IMR-90 (cell line): ENCODE data around the gene SGMS1. TPM values are rescaled to one million over a fixed set of nuclear protein-coding genes. Genes with fewer than 3 reads are reported as not detected.

ENCODE experiments used
- ATAC-seq: fragments of 200-7000 bp; cut with Tn5 transposase; 2 replicates; pipeline ENCODE4 v1.9.1; 2020; ENCODE audit warnings: low read depth, mild to moderate bottlenecking, moderate library complexity
- BruUV-seq: library from RNA; stranded (reverse); fragments of 400-500 nt; replicated peaks from 2 replicates; lab custom pipeline; 2021; lab: Mats Ljungman, UMichigan
- CTCF ChIA-PET: fragments of 300-600 bp; formaldehyde crosslinking; extraction: SDS; loops from one replicate; lab custom pipeline; 2021; ENCODE audit warnings: antibody characterized with exemption; lab: Yijun Ruan, JAX
- POLR2A ChIA-PET: fragments of 300-600 bp; sonication (Branson Sonifier 250); formaldehyde crosslinking; loops from one replicate; lab custom pipeline; 2022; ENCODE audit warnings: antibody characterized with exemption; ENCODE audit not compliant: unreplicated experiment; lab: Charles Lee
- DNase-seq: peaks from one replicate; pipeline ENCODE4 v3.0.0; 2013
- H2AFZ ChIP-seq: replicated peaks from 2 replicates; pipeline ENCODE3; 2013; ENCODE audit warnings: low read length, mild to moderate bottlenecking; ENCODE audit not compliant: poor library complexity
- H2AK5ac ChIP-seq: 2 replicates; pipeline ENCODE4 v1.6.1; 2013; ENCODE audit warnings: low read depth, low read length, inconsistent platforms
- H2AK9ac ChIP-seq: replicated peaks from 2 replicates; pipeline ENCODE3; 2013; ENCODE audit warnings: mild to moderate bottlenecking, low read depth, low read length, moderate library complexity; ENCODE audit not compliant: poor library complexity
- H2BK120ac ChIP-seq: 2 replicates; pipeline ENCODE4 v1.6.1; 2013; ENCODE audit warnings: low read depth, low read length, inconsistent platforms
- H2BK15ac ChIP-seq: 3 replicates; pipeline ENCODE4 v1.6.1; 2013; ENCODE audit warnings: low read depth, low read length, inconsistent platforms
- H2BK20ac ChIP-seq: 2 replicates; pipeline ENCODE4 v1.6.1; 2013; ENCODE audit warnings: low read depth, mild to moderate bottlenecking, inconsistent platforms, low read length, moderate library complexity
- H2BK5ac ChIP-seq: 2 replicates; pipeline ENCODE4 v1.6.1; 2013; ENCODE audit warnings: mild to moderate bottlenecking, low read depth, low read length, inconsistent platforms; ENCODE audit not compliant: poor library complexity, severe bottlenecking
- H3K14ac ChIP-seq: replicated peaks from 2 replicates; pipeline ENCODE4 v1.6.1; 2013; ENCODE audit warnings: low read depth, low read length, inconsistent platforms
- H3K18ac ChIP-seq: 2 replicates; pipeline ENCODE4 v1.6.1; 2013; ENCODE audit warnings: low read depth, low read length, control low read depth
- H3K23ac ChIP-seq: 2 replicates; pipeline ENCODE4 v1.6.1; 2013; ENCODE audit warnings: low read depth, low read length, inconsistent platforms
- H3K27ac ChIP-seq: 2 replicates; pipeline ENCODE4 v1.5.1; 2013; ENCODE audit warnings: mild to moderate bottlenecking, control low read depth, low read length; ENCODE audit not compliant: insufficient read depth
- H3K27me3 ChIP-seq: 2 replicates; pipeline ENCODE4 v1.6.1; 2013; ENCODE audit warnings: low read length; ENCODE audit not compliant: control insufficient read depth, insufficient read depth
- H3K36me3 ChIP-seq: 2 replicates; pipeline ENCODE4 v1.6.1; 2013; ENCODE audit warnings: low read length, mixed read lengths; ENCODE audit not compliant: control insufficient read depth, insufficient read depth
- H3K4ac ChIP-seq: 2 replicates; pipeline ENCODE4 v1.6.1; 2013; ENCODE audit warnings: low read depth, low read length, inconsistent platforms
- H3K4me1 ChIP-seq: 2 replicates; pipeline ENCODE4 v1.6.1; 2013; ENCODE audit warnings: low read length, mixed read lengths; ENCODE audit not compliant: control insufficient read depth, insufficient read depth
- H3K4me2 ChIP-seq: 2 replicates; pipeline ENCODE4 v1.6.1; 2013; ENCODE audit warnings: low read depth, mild to moderate bottlenecking, control low read depth, low read length, moderate library complexity
- H3K4me3 ChIP-seq: 2 replicates; pipeline ENCODE4 v1.5.1; 2013; ENCODE audit warnings: low read depth, mild to moderate bottlenecking, control low read depth, low read length, moderate library complexity; ENCODE audit not compliant: insufficient read depth
- H3K56ac ChIP-seq: 2 replicates; pipeline ENCODE4 v1.6.1; 2013; ENCODE audit warnings: low read length, inconsistent platforms; ENCODE audit not compliant: insufficient read depth; ENCODE audit errors: extremely low read depth
- H3K79me1 ChIP-seq, 2 experiments: 2 replicates each; pipeline ENCODE4 v1.6.1; 2013; ENCODE audit warnings: low read length in 2 of 2, inconsistent platforms in 1 of 2, low read depth in 1 of 2
- H3K9ac ChIP-seq: 2 replicates; pipeline ENCODE4 v1.6.1; 2013; ENCODE audit warnings: low read depth, low read length, control low read depth
- H3K9me1 ChIP-seq: 2 replicates; pipeline ENCODE4 v1.6.1; 2013; ENCODE audit warnings: low read length, inconsistent platforms; ENCODE audit not compliant: insufficient read depth
- H3K9me3 ChIP-seq: 2 replicates; pipeline ENCODE4 v1.6.1; 2013; ENCODE audit warnings: low read length; ENCODE audit not compliant: control insufficient read depth, insufficient read depth
- H4K20me1 ChIP-seq: 2 replicates; pipeline ENCODE4 v1.6.1; 2013; ENCODE audit warnings: low read length, inconsistent platforms; ENCODE audit not compliant: insufficient read depth
- H4K5ac ChIP-seq: 2 replicates; pipeline ENCODE4 v1.6.1; 2013; ENCODE audit warnings: mild to moderate bottlenecking, low read depth, low read length, control low read depth
- H4K8ac ChIP-seq, 2 experiments: 2 replicates each; pipeline ENCODE4 v1.6.1; 2013; ENCODE audit warnings: low read depth in 2 of 2, low read length in 2 of 2, control low read depth in 1 of 2, inconsistent platforms in 1 of 2
- H4K91ac ChIP-seq: 2 replicates; pipeline ENCODE4 v1.6.1; 2013; ENCODE audit warnings: low read depth, low read length, inconsistent platforms; ENCODE audit not compliant: insufficient read depth
- BHLHE40 ChIP-seq: fragments of 150-350 bp; IDR thresholded peaks from 2 replicates; pipeline ENCODE4 v1.6.1; 2016; ENCODE audit warnings: mild to moderate bottlenecking, low read depth, low read length
- CEBPB ChIP-seq: IDR thresholded peaks from 2 replicates; pipeline ENCODE4 v1.6.1; 2012; ENCODE audit warnings: low read depth, low read length, improper control_type of control experiment
- CHD1 ChIP-seq: IDR thresholded peaks from 2 replicates; pipeline ENCODE4 v1.6.1; 2012; ENCODE audit warnings: low read depth, low read length, improper control_type of control experiment
- MAFK ChIP-seq: IDR thresholded peaks from 2 replicates; pipeline ENCODE4 v1.6.1; 2012; ENCODE audit warnings: low read depth, low read length, improper control_type of control experiment
- MAZ ChIP-seq: IDR thresholded peaks from 2 replicates; pipeline ENCODE4 v1.6.1; 2012; ENCODE audit warnings: low read depth, mild to moderate bottlenecking, low read length, improper control_type of control experiment, moderate library complexity, borderline replicate concordance
- MXI1 ChIP-seq: IDR thresholded peaks from 2 replicates; pipeline ENCODE4 v1.6.1; 2012; ENCODE audit warnings: low read depth, mild to moderate bottlenecking, low read length, moderate library complexity, borderline replicate concordance
- POLR2A ChIP-seq: IDR thresholded peaks from 2 replicates; pipeline ENCODE4 v1.6.1; 2012; ENCODE audit warnings: mild to moderate bottlenecking, low read depth, low read length
- RAD21 ChIP-seq: IDR thresholded peaks from 2 replicates; pipeline ENCODE4 v1.6.1; 2012; ENCODE audit warnings: low read length, improper control_type of control experiment
- RCOR1 ChIP-seq: IDR thresholded peaks from 2 replicates; pipeline ENCODE4 v1.6.1; 2012; ENCODE audit warnings: mild to moderate bottlenecking, low read length, improper control_type of control experiment; ENCODE audit not compliant: insufficient replicate concordance
- RFX5 ChIP-seq: IDR thresholded peaks from 2 replicates; pipeline ENCODE4 v1.8.0; 2012; ENCODE audit warnings: low read depth, mild to moderate bottlenecking, low read length, moderate library complexity
- SMC3 ChIP-seq: fragments of 150-350 bp; IDR thresholded peaks from 2 replicates; pipeline ENCODE4 v1.6.1; 2016; ENCODE audit warnings: low read depth, mild to moderate bottlenecking, antibody characterized with exemption, low read length, moderate library complexity
- WGBS, 2 experiments: methylation state at CpG; one replicate each; pipeline versions ENCODE4 v1.1.5 to v1.1.7; 2013; ENCODE audit warnings: missing lambda C conversion rate in 2 of 2; ENCODE audit not compliant: insufficient read length in 1 of 2; ENCODE audit errors: extremely low coverage in 2 of 2; 5-methylcytosine and 5-hydroxymethylcytosine counted together
- dilution Hi-C: fragments of 300-500 bp; cut with HindIII; formaldehyde crosslinking; loops from one replicate; pipeline ENCODE4 v1.14.3; 2018; ENCODE audit warnings: low sequenced_read_pairs; ENCODE audit not compliant: unreplicated experiment
- in situ Hi-C: fragments of 300-500 bp; cut with MboI; formaldehyde crosslinking; loops from 3 replicates; pipeline ENCODE4 v1.14.3; 2019; ENCODE audit warnings: low sequenced_read_pairs, inconsistent platforms, mixed read lengths
- intact Hi-C: fragments of 100-400 bp; cut with micrococcal nuclease; formaldehyde crosslinking; loops from 2 replicates; pipeline ENCODE4 v1.10.0; 2022
- polyA plus RNA-seq, 3 experiments: library from polyadenylated mRNA; depleted of rRNA; stranded (reverse); fragments of >200 nt; gene quantifications; 2 replicates each; pipeline ENCODE4 v1.2.3, GENCODE V29; 2012; ENCODE audit warnings: low replicate concordance in 1 of 3
- total RNA-seq: library from RNA; depleted of rRNA; stranded (reverse); fragments of >200 nt; gene quantifications from 2 replicates; pipeline ENCODE4 v1.2.3, GENCODE V29; 2012
- TF ChIP-seq, protein P1 (sequence below): fragments of 150-350 bp; IDR thresholded peaks from 2 replicates; pipeline ENCODE4 v1.6.1; 2016; ENCODE audit warnings: low read depth, mild to moderate bottlenecking, low read length, moderate library complexity, borderline replicate concordance
- TF ChIP-seq, protein P2 (sequence below): conservative IDR thresholded peaks from 2 replicates; pipeline ENCODE4 v1.5.1; 2012; ENCODE audit warnings: mild to moderate bottlenecking, low read depth, low read length, improper control_type of control experiment
- TF ChIP-seq, protein P3 (sequence below): fragments of 150-350 bp; IDR thresholded peaks from 2 replicates; pipeline ENCODE4 v1.6.1; 2017; ENCODE audit warnings: mild to moderate bottlenecking, antibody characterized with exemption, low read length, low read depth

Gene SGMS1
- total and polyA plus RNA-seq, 2 of the 4 experiments (the other 2 are of a cell fraction) = 9.8 to 30.8 TPM

DNA sequence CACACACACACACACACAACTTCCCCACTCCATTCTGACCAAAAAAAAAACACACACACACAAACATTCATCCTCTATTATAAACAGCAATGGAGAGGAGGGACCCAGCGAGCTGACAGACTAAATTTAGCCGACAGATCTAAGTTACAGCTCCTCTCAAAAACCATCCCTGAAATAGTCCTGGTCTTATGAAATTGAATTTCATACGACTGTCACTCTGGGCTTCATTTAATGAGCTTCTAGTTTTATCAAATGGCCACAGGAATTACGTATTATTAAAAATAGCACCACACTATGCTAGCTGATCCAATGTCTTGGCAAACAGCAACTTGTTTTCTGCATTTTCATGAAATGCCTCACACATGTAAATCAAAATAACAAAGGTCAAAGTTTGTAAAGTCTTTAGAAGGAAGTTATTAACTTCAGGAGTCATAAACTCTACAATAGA, 241.2 kb downstream of the SGMS1 start:
- TF ChIP-seq POLR2A (no peak), BHLHE40 (no peak), CHD1 (no peak), RCOR1 (no peak), SMC3 (no peak), MAZ (no peak), RAD21 (no peak), RFX5 (no peak), MXI1 (no peak), CEBPB (no peak), MAFK (no peak)
- TF ChIP-seq, protein P1, sequence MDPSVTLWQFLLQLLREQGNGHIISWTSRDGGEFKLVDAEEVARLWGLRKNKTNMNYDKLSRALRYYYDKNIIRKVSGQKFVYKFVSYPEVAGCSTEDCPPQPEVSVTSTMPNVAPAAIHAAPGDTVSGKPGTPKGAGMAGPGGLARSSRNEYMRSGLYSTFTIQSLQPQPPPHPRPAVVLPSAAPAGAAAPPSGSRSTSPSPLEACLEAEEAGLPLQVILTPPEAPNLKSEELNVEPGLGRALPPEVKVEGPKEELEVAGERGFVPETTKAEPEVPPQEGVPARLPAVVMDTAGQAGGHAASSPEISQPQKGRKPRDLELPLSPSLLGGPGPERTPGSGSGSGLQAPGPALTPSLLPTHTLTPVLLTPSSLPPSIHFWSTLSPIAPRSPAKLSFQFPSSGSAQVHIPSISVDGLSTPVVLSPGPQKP = no peak
- TF ChIP-seq, protein P2, sequence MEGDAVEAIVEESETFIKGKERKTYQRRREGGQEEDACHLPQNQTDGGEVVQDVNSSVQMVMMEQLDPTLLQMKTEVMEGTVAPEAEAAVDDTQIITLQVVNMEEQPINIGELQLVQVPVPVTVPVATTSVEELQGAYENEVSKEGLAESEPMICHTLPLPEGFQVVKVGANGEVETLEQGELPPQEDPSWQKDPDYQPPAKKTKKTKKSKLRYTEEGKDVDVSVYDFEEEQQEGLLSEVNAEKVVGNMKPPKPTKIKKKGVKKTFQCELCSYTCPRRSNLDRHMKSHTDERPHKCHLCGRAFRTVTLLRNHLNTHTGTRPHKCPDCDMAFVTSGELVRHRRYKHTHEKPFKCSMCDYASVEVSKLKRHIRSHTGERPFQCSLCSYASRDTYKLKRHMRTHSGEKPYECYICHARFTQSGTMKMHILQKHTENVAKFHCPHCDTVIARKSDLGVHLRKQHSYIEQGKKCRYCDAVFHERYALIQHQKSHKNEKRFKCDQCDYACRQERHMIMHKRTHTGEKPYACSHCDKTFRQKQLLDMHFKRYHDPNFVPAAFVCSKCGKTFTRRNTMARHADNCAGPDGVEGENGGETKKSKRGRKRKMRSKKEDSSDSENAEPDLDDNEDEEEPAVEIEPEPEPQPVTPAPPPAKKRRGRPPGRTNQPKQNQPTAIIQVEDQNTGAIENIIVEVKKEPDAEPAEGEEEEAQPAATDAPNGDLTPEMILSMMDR = no peak
- TF ChIP-seq, protein P3, sequence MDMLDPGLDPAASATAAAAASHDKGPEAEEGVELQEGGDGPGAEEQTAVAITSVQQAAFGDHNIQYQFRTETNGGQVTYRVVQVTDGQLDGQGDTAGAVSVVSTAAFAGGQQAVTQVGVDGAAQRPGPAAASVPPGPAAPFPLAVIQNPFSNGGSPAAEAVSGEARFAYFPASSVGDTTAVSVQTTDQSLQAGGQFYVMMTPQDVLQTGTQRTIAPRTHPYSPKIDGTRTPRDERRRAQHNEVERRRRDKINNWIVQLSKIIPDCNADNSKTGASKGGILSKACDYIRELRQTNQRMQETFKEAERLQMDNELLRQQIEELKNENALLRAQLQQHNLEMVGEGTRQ = no peak
- H3K9ac ChIP-seq = no peak overlapping the region
- H3K14ac ChIP-seq = no peak overlapping the region
- no peak overlapping the region for H3K27ac ChIP-seq
- POLR2A ChIA-PET = no interaction called here
- H4K5ac ChIP-seq = no peak overlapping the region
- in situ Hi-C loops (no loop called here), dilution Hi-C loops (no loop called here), intact Hi-C loops (no loop called here)
- peaks cover 8% of the 10 kb centered on the region for H3K4me1 ChIP-seq
- H3K4me3 ChIP-seq = no peak overlapping the region
- H3K4ac ChIP-seq = no peak overlapping the region
- H3K36me3 ChIP-seq = no peaks in the 10 kb centered on the region
- no peak overlapping the region for H2AK9ac ChIP-seq
- H3K27me3 ChIP-seq = no peaks in the 10 kb centered on the region
- H2BK15ac ChIP-seq = no peak overlapping the region
- H3K56ac ChIP-seq = no peak overlapping the region
- peaks cover 19 to 36% of the 10 kb centered on the region in 2 experiments for H3K79me1 ChIP-seq
- H4K20me1 ChIP-seq = no peaks in the 10 kb centered on the region
- no peak overlapping the region for H3K23ac ChIP-seq
- no CpG with 5 or more reads among the region's 4 CpGs for WGBS, 2 experiments
- H3K9me3 ChIP-seq = no peaks in the 10 kb centered on the region
- H3K4me2 ChIP-seq = no peak overlapping the region
- no peak overlapping the region for H2BK20ac ChIP-seq
- no peak overlapping the region for H4K91ac ChIP-seq
- no peaks in the 10 kb centered on the region; the same call in 1 of the 2 replicates for H3K9me1 ChIP-seq
- CTCF ChIA-PET = interaction anchor here (1.6 kb wide), 1 partner anchor 15 kb away, joined by 5 read pairs; no protein-coding TSS in a partner anchor
- no peak overlapping the region for H2AK5ac ChIP-seq
- no peak overlapping the region for H4K8ac ChIP-seq
- H2AFZ ChIP-seq = no peak overlapping the region
- no peak overlapping the region for H3K18ac ChIP-seq
- H2BK120ac ChIP-seq = no peak overlapping the region
- no peak; the same call in 1 of the 2 replicates for ATAC-seq
- no peak for DNase-seq
- no peak overlapping the region for H2BK5ac ChIP-seq
- BruUV-seq = no TSS peak
